Osteoblast (primary cell): Measurements from ENCODE around the gene UBE2D4. TPM values are rescaled to one million over a fixed set of nuclear protein-coding genes. Genes with fewer than 3 reads are reported as not detected.
"Not testable (repeated sequence)": the region's sequence is repeated elsewhere in the genome, so short reads cannot be mapped to it uniquely, and the experiment has no call there.

Experiments used
- DNase-seq: peaks from one replicate; pipeline ENCODE4 v3.0.0; 2011; ENCODE audit warnings: low spot score, mixed read lengths; ENCODE audit not compliant: insufficient read length; ENCODE audit errors: missing footprints
- H2AFZ ChIP-seq: 2 replicates; pipeline ENCODE4 v1.6.0; 2011; ENCODE audit warnings: mild to moderate bottlenecking, low read length
- H3K27ac ChIP-seq: 2 replicates; pipeline ENCODE4 v1.5.1; 2011; ENCODE audit warnings: mild to moderate bottlenecking, low read depth, low read length, moderate library complexity
- H3K27me3 ChIP-seq: 2 replicates; pipeline ENCODE4 v1.6.0; 2012; ENCODE audit warnings: mild to moderate bottlenecking, control low read depth, inconsistent platforms, low read length, moderate library complexity; ENCODE audit not compliant: insufficient read depth
- H3K36me3 ChIP-seq: 2 replicates; pipeline ENCODE4 v1.5.1; 2011; ENCODE audit warnings: mild to moderate bottlenecking, low read length, control low read depth, moderate library complexity; ENCODE audit not compliant: insufficient read depth
- H3K4me1 ChIP-seq: 2 replicates; pipeline ENCODE4 v1.5.1; 2011; ENCODE audit warnings: mild to moderate bottlenecking, low read length, control low read depth, moderate library complexity; ENCODE audit not compliant: insufficient read depth
- H3K4me2 ChIP-seq: 2 replicates; pipeline ENCODE4 v1.6.0; 2011; ENCODE audit warnings: mild to moderate bottlenecking, low read length; ENCODE audit not compliant: insufficient read depth
- H3K4me3 ChIP-seq: fragments of 200-600 bp; sonication (generic); 3 replicates; pipeline ENCODE4 v1.5.1; 2012; ENCODE audit warnings: mild to moderate bottlenecking, low read length, inconsistent platforms; ENCODE audit not compliant: insufficient read depth
- H3K79me2 ChIP-seq: 2 replicates; pipeline ENCODE4 v1.6.0; 2012; ENCODE audit warnings: mild to moderate bottlenecking, low read length, control low read depth, inconsistent platforms; ENCODE audit not compliant: insufficient read depth
- H3K9me3 ChIP-seq: 2 replicates; pipeline ENCODE4 v1.5.1; 2011; ENCODE audit warnings: low read depth, low read length, control low read depth
- H4K20me1 ChIP-seq: 2 replicates; pipeline ENCODE4 v1.6.0; 2012; ENCODE audit warnings: mild to moderate bottlenecking, low read length, control low read depth; ENCODE audit not compliant: insufficient read depth
- total RNA-seq: library from RNA; depleted of rRNA; stranded (reverse); fragments of >200 nt; gene quantifications from 2 replicates; pipeline ENCODE4 v1.2.3, GENCODE V29; 2012
- TF ChIP-seq, protein P1 (sequence below): IDR thresholded peaks from 2 replicates; pipeline ENCODE4 v1.5.1; 2011; ENCODE audit warnings: mild to moderate bottlenecking, low read depth, low read length, moderate library complexity; ENCODE audit errors: extremely low read depth

The UBE2D4 gene
- total RNA-seq, 1 donor = 19.2 TPM

- Histone ChIP-seq H3K9me3 (no peaks in the 10 kb centered on the region), H3K4me1 (no peaks in the 10 kb centered on the region), H3K27ac (no peak overlapping the region), H4K20me1 (no peaks in the 10 kb centered on the region), H3K27me3 (no peaks in the 10 kb centered on the region), H3K4me2 (no peak overlapping the region), H3K4me3 (no peak overlapping the region), H3K36me3 (no peaks in the 10 kb centered on the region), H3K79me2 (no peaks in the 10 kb centered on the region), H2AFZ (no peak overlapping the region)
- TF ChIP-seq, protein P1, sequence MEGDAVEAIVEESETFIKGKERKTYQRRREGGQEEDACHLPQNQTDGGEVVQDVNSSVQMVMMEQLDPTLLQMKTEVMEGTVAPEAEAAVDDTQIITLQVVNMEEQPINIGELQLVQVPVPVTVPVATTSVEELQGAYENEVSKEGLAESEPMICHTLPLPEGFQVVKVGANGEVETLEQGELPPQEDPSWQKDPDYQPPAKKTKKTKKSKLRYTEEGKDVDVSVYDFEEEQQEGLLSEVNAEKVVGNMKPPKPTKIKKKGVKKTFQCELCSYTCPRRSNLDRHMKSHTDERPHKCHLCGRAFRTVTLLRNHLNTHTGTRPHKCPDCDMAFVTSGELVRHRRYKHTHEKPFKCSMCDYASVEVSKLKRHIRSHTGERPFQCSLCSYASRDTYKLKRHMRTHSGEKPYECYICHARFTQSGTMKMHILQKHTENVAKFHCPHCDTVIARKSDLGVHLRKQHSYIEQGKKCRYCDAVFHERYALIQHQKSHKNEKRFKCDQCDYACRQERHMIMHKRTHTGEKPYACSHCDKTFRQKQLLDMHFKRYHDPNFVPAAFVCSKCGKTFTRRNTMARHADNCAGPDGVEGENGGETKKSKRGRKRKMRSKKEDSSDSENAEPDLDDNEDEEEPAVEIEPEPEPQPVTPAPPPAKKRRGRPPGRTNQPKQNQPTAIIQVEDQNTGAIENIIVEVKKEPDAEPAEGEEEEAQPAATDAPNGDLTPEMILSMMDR = no peak
- DNase-seq = no peak
Observed at GRCh38 chr7:43960933-43961332, 34.7 kb downstream of the UBE2D4 start.

GRCh38 chr7:43966392-43966791, 40.2 kb downstream of the UBE2D4 start:
- not testable (repeated sequence) for H2AFZ ChIP-seq, H3K36me3 ChIP-seq, H3K27ac ChIP-seq, H3K9me3 ChIP-seq, H3K79me2 ChIP-seq, H3K4me2 ChIP-seq, H3K4me3 ChIP-seq, H3K27me3 ChIP-seq, H3K4me1 ChIP-seq, DNase-seq, H4K20me1 ChIP-seq

- H3K27me3 ChIP-seq, DNase-seq: not testable (repeated sequence)
- peak overlapping the region; percentile 66 for H3K27ac ChIP-seq
Observed at GRCh38 chr7:43968172-43969040, 42.2 kb downstream of the UBE2D4 start.

DNA sequence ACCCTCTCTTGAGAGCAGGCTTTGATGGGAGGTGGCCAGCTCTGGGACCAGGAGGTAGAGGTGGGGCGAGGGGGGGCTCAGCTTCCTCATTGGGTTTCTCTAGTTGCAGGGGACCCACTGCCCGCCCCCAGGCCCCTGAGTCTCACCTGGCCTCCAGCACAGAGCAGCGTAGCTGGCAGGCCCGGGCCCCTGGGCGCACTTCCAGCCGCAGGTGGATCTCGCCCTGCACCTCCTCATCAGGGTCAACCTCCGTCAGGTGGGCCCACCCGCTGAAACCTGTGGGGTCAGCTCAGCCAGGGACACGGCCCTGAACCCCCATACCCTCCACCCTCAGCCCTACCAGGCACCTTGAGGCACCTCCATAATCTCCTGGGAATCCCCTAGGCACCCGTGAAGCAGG, 43.4 kb downstream of the UBE2D4 start:
- H3K4me2 ChIP-seq, H3K9me3 ChIP-seq, H4K20me1 ChIP-seq, H3K36me3 ChIP-seq, H3K79me2 ChIP-seq, H3K4me3 ChIP-seq, H2AFZ ChIP-seq, H3K4me1 ChIP-seq, H3K27ac ChIP-seq, H3K27me3 ChIP-seq, DNase-seq: not testable (repeated sequence)

More at GRCh38 chr7:43968172-43969040, 42.2 kb downstream of the UBE2D4 start:
- H3K4me1 ChIP-seq, H3K36me3 ChIP-seq, H3K79me2 ChIP-seq, H3K9me3 ChIP-seq, H2AFZ ChIP-seq, H3K4me2 ChIP-seq, H3K4me3 ChIP-seq, H4K20me1 ChIP-seq: not testable (repeated sequence)

- H3K9me3 ChIP-seq, H2AFZ ChIP-seq, H3K4me1 ChIP-seq, H4K20me1 ChIP-seq, H3K36me3 ChIP-seq, H3K4me2 ChIP-seq, H3K79me2 ChIP-seq, DNase-seq, H3K4me3 ChIP-seq, H3K27me3 ChIP-seq, H3K27ac ChIP-seq: not testable (repeated sequence)
Observed at GRCh38 chr7:43970698-43971097, 44.5 kb downstream of the UBE2D4 start.

GRCh38 chr7:43974033-43974573, 47.9 kb downstream of the UBE2D4 start:
- not testable (repeated sequence) for H4K20me1 ChIP-seq, H3K79me2 ChIP-seq, DNase-seq, H3K27ac ChIP-seq, H2AFZ ChIP-seq, H3K36me3 ChIP-seq, H3K27me3 ChIP-seq, H3K4me2 ChIP-seq, H3K9me3 ChIP-seq, H3K4me1 ChIP-seq, H3K4me3 ChIP-seq

DNA sequence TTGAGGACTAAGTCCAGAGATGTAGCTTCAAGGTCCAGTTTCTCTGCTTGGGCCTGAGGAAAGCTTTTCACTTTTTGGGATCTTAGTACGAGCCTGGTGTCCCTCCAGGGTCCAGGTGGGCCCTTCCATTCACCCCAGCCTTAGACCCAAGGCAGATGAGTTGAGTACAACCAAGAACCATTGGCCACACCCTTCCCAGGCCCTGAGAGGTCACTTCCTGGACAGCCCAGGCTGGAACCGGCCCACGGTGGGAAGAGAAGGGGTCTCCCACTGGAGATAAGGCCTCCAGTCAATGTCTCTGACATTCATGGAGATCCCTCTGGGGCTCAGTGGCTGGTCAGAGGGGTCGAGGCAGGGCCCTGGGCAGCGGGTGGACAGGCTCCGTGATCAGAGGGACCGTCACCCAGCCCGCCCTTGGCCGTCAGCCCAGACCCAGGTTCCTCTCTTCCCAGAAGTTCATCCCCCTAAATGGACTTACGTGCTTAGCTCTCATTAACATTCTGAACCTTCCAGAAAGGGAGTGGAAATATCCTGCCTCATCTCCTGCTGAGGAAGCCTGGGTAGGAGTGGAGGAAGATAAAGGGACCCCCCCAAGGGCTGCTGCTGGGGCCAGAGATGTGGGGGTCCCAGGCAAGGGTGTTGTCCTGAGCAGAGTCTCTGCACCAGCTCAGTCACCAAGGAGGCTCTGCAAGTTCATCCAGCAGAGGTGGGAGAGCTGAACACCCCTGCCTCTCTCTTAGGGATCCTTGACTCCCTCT, 48.7 kb downstream of the UBE2D4 start:
- H4K20me1 ChIP-seq = not testable (repeated sequence)
- DNase-seq = peak; percentile 18

More for the DNA sequence above, 48.7 kb downstream of the UBE2D4 start:
- H3K27ac ChIP-seq, H2AFZ ChIP-seq, H3K4me3 ChIP-seq, H3K9me3 ChIP-seq, H3K4me1 ChIP-seq, H3K27me3 ChIP-seq, H3K79me2 ChIP-seq, H3K36me3 ChIP-seq, H3K4me2 ChIP-seq: not testable (repeated sequence)
